T-helper 1 cell treated with Interleukin-12 subunit alpha and Interleukin-12 subunit beta and Interleukin-4 antibody, amounts not matched to agents 30 μg/mL and 1 μg/mL, for 36 hours (primary cell): ENCODE results near the gene DLGAP5.
A peak's percentile ranks its signal among the peaks of the same experiment; 100 is the strongest.

ENCODE experiments used
- H3K27ac Mint-ChIP-seq: one replicate; pipeline ENCODE4 v1.8.0; 2021; ENCODE audit warnings: mild to moderate bottlenecking, mixed read lengths
- H3K27me3 Mint-ChIP-seq: one replicate; pipeline ENCODE4 v1.8.0; 2021; ENCODE audit warnings: low read depth, mixed read lengths
- H3K36me3 Mint-ChIP-seq: one replicate; pipeline ENCODE4 v1.8.0; 2021; ENCODE audit warnings: low read depth, mixed read lengths
- H3K4me1 Mint-ChIP-seq: one replicate; pipeline ENCODE4 v1.8.0; 2021; ENCODE audit warnings: low read depth, mixed read lengths
- H3K4me3 Mint-ChIP-seq: one replicate; pipeline ENCODE4 v1.8.0; 2021; ENCODE audit warnings: mild to moderate bottlenecking, moderate library complexity, mixed read lengths
- H3K9me3 Mint-ChIP-seq: one replicate; pipeline ENCODE4 v1.8.0; 2021; ENCODE audit warnings: mixed read lengths

The DLGAP5 gene

GRCh38 chr14:55099756-55100155, 91.6 kb downstream of the DLGAP5 start:
- Mint-ChIP-seq H3K4me1 (peaks cover 41% of the 10 kb centered on the region), H3K27me3 (no peaks in the 10 kb centered on the region), H3K36me3 (peaks cover 12% of the 10 kb centered on the region), H3K27ac (no peak overlapping the region), H3K4me3 (no peak overlapping the region), H3K9me3 (peaks cover 10% of the 10 kb centered on the region)

GRCh38 chr14:55098561-55098898, 92.9 kb downstream of the DLGAP5 start:
- peaks cover 32% of the 10 kb centered on the region for H3K4me1 Mint-ChIP-seq
- no peaks in the 10 kb centered on the region for H3K9me3 Mint-ChIP-seq
- peaks cover 3% of the 10 kb centered on the region for H3K36me3 Mint-ChIP-seq
- peak overlapping the region; percentile 79 for H3K27ac Mint-ChIP-seq
- peak overlapping the region; percentile 26 for H3K4me3 Mint-ChIP-seq
- H3K27me3 Mint-ChIP-seq, result no peaks in the 10 kb centered on the region
